Lung (tissue), 12 donors: ENCODE measurements around the gene IGF2R. TPM values are rescaled to one million over a fixed set of nuclear protein-coding genes. Genes with fewer than 3 reads are reported as not detected.
A peak's percentile ranks its signal among the peaks of the same experiment; 100 is the strongest.
"Not testable (repeated sequence)": the region's sequence is repeated elsewhere in the genome, so short reads cannot be mapped to it uniquely, and the experiment has no call there.

Experiments
- ATAC-seq: fragments of 200-7000 bp; cut with Tn5 transposase; one replicate; pipeline ENCODE4 v1.9.1; 2020; ENCODE audit warnings: moderate number of reproducible peaks; ENCODE audit not compliant: insufficient read depth, low FRiP score
- DNase-seq, 3 donors: peaks; one replicate each; pipeline ENCODE4 v3.0.0-alpha.2; 2013 to 2017
- H3K27ac ChIP-seq, 2 donors: one replicate each; pipeline ENCODE4 v1.5.1; 2013; ENCODE audit warnings: mild to moderate bottlenecking in 2 of 2, moderate library complexity in 2 of 2, control low read depth in 1 of 2, inconsistent platforms in 1 of 2, low read depth in 1 of 2, low read length in 1 of 2
- H3K27me3 ChIP-seq, 3 donors: one replicate each; pipeline ENCODE4 v1.5.1; 2013; ENCODE audit warnings: low read length in 2 of 3; ENCODE audit not compliant: control insufficient read depth in 3 of 3, insufficient read depth in 3 of 3
- H3K36me3 ChIP-seq, 4 donors: one replicate each; pipeline ENCODE4 v1.5.1; 2013; ENCODE audit warnings: low read length in 4 of 4, mild to moderate bottlenecking in 1 of 4, moderate library complexity in 1 of 4; ENCODE audit not compliant: control insufficient read depth in 4 of 4, insufficient read depth in 4 of 4
- H3K4me1 ChIP-seq, 5 donors: one replicate each; pipeline ENCODE4 v1.5.1; 2013; ENCODE audit warnings: low read length in 5 of 5, mild to moderate bottlenecking in 2 of 5, moderate library complexity in 1 of 5; ENCODE audit not compliant: control insufficient read depth in 5 of 5, insufficient read depth in 5 of 5
- H3K4me3 ChIP-seq: one replicate; pipeline ENCODE4 v1.5.1; 2013; ENCODE audit warnings: mild to moderate bottlenecking, control low read depth, moderate library complexity
- H3K9ac ChIP-seq, 2 donors: one replicate each; pipeline ENCODE4 v1.5.1; 2013; ENCODE audit warnings: low read length in 2 of 2, control low read depth in 1 of 2; ENCODE audit not compliant: insufficient read depth in 1 of 2
- H3K9me3 ChIP-seq, 4 donors: one replicate each; pipeline ENCODE4 v1.5.1; 2013; ENCODE audit warnings: low read length in 3 of 4, mild to moderate bottlenecking in 1 of 4, moderate library complexity in 1 of 4; ENCODE audit not compliant: control insufficient read depth in 4 of 4, insufficient read depth in 3 of 4
- CTCF ChIP-seq: IDR thresholded peaks from 2 replicates; pipeline ENCODE4 v1.5.1; 2012; ENCODE audit warnings: mild to moderate bottlenecking; ENCODE audit errors: control extremely low read depth, extremely low read depth
- WGBS, 2 donors: extraction: QIAGEN DNeasy Blood & Tissue Kit; methylation state at CpG; one replicate each; pipeline ENCODE4 v1.1.7; 2013; 5-methylcytosine and 5-hydroxymethylcytosine counted together
- polyA plus RNA-seq, 2 donors: library from polyadenylated mRNA; stranded (reverse); fragments of 200-250 nt; gene quantifications; one replicate each; pipeline ENCODE4 v1.2.1, GENCODE V29; 2013
- total RNA-seq, 2 donors: library from RNA; depleted of rRNA in 1 of 2; stranded (reverse); fragments of >200 nt in 1 of 2; gene quantifications; one replicate each; pipeline ENCODE4 v1.2.1, GENCODE V29; 2014 to 2021
- donor health status: control.
- donor health status: control.
- donor health status: Bipolar disorder and iron deficiency.
- donor health status: healthy.
- donor health status: DM: yes; HTN: yes; CAD: no.

IGF2R gene
- total and polyA plus RNA-seq, 4 donors: 30.0 to 125 (median 92.6) TPM

- WGBS, 2 donors: 32 to 52% methylated on average over 4 of the region's 4 CpGs
- no peak for DNase-seq
- no peak for TF ChIP-seq CTCF
- H3K4me1 ChIP-seq: peaks cover 0 to 15% (median 7%) of the 10 kb centered on the region in 5 donors
- no peak for ATAC-seq
- peak overlapping the region in 1 of 2 donors; percentile 11 for H3K27ac ChIP-seq
- H3K4me3 ChIP-seq: no peak overlapping the region
- H3K9ac ChIP-seq: no peak overlapping the region
- no peaks in the 10 kb centered on the region for H3K36me3 ChIP-seq
- peaks cover 0 to 1% (median 0%) of the 10 kb centered on the region in 4 donors for H3K9me3 ChIP-seq
- H3K27me3 ChIP-seq: peaks cover 0 to 20% (median 0%) of the 10 kb centered on the region in 3 donors
These were observed 2.5 kb upstream of the IGF2R start for GRCh38 chr6:159966339-159966738.

- TF ChIP-seq CTCF: no peak
- no peaks in the 10 kb centered on the region for H3K36me3 ChIP-seq
- peaks cover 0 to 19% (median 0%) of the 10 kb centered on the region in 3 donors for H3K27me3 ChIP-seq
- peaks cover 0 to 1% (median 0%) of the 10 kb centered on the region in 4 donors for H3K9me3 ChIP-seq
- H3K27ac ChIP-seq: no peak overlapping the region
- DNase-seq (no peak), ATAC-seq (no peak)
- peaks cover 0 to 15% (median 8%) of the 10 kb centered on the region in 5 donors for H3K4me1 ChIP-seq
- H3K4me3 ChIP-seq: no peak overlapping the region
- H3K9ac ChIP-seq: no peak overlapping the region
- 78 to 89% methylated on average over 3 of the region's 3 CpGs for WGBS, 2 donors
These were observed 1.9 kb upstream of the IGF2R start for GRCh38 chr6:159966981-159967380.

- Histone ChIP-seq H3K27me3 (peaks cover 0 to 15% (median 0%) of the 10 kb centered on the region in 3 donors), H3K4me1 (peaks cover 0 to 18% (median 8%) of the 10 kb centered on the region in 5 donors)
- H3K27ac ChIP-seq, DNase-seq, H3K9me3 ChIP-seq, H3K36me3 ChIP-seq, H3K9ac ChIP-seq, ATAC-seq, H3K4me3 ChIP-seq: not testable (repeated sequence)
- WGBS, 2 donors: 90 to 92% methylated on average over 16 to 17 of the region's 17 CpGs
These were observed 1.3 kb upstream of the IGF2R start for GRCh38 chr6:159967621-159968020.

GRCh38 chr6:159969204-159969912 is 476 bp downstream of the IGF2R start:
- Histone ChIP-seq H3K9ac (peak overlapping the region; percentile 65 to 82), H3K27ac (peak overlapping the region; percentile 97 to 98), H3K27me3 (peaks cover 0 to 6% (median 0%) of the 10 kb centered on the region in 3 donors), H3K9me3 (peaks cover 0 to 1% (median 0%) of the 10 kb centered on the region in 4 donors), H3K4me1 (peaks cover 6 to 29% (median 12%) of the 10 kb centered on the region in 5 donors), H3K36me3 (no peaks in the 10 kb centered on the region), H3K4me3 (peak overlapping the region; percentile 98)
- TF ChIP-seq CTCF: no peak
- DNase-seq (peak; percentile 51 to 64 (median 61)), ATAC-seq (no peak)
- WGBS, 2 donors: 0 to 1% methylated on average over 76 to 91 of the region's 91 CpGs
